ENCODE results near the gene AKTIP.

The AKTIP gene

GRCh38 chr16:53492503-53492902 lies 10.5 kb downstream of the AKTIP start:
- no peak overlapping the region for H3K27ac ChIP-seq
- TF ChIP-seq ZFX (IDR thresholded peaks at IDR 0.05; ENCODE audit: borderline replicate concordance) (no peak), CTCF (IDR thresholded peaks at IDR 0.05) (no peak)

GRCh38 chr16:53489755-53490154 lies 13.3 kb downstream of the AKTIP start:
- H3K27ac ChIP-seq = 0 out of 2 replicates have a peak overlapping the region, but pooled peaks have one; percentile 9
- TF ChIP-seq ZFX (IDR thresholded peaks at IDR 0.05; ENCODE audit: borderline replicate concordance) (no peak), CTCF (IDR thresholded peaks at IDR 0.05) (no peak)

GRCh38 chr16:53486230-53486629 lies 16.8 kb downstream of the AKTIP start:
- H3K27ac ChIP-seq = no peak overlapping the region
- TF ChIP-seq ZFX (IDR thresholded peaks at IDR 0.05; ENCODE audit: borderline replicate concordance) (no peak), CTCF (IDR thresholded peaks at IDR 0.05) (no peak)

GRCh38 chr16:53484542-53484941 lies 18.5 kb downstream of the AKTIP start:
- no peak overlapping the region for H3K27ac ChIP-seq
- TF ChIP-seq ZFX (IDR thresholded peaks at IDR 0.05; ENCODE audit: borderline replicate concordance) = no peak
- no peak for TF ChIP-seq CTCF (IDR thresholded peaks at IDR 0.05)

GRCh38 chr16:53482123-53482522 lies 20.9 kb downstream of the AKTIP start:
- no peak overlapping the region for H3K27ac ChIP-seq
- no peak for TF ChIP-seq CTCF (IDR thresholded peaks at IDR 0.05)
- no peak for TF ChIP-seq ZFX (IDR thresholded peaks at IDR 0.05; ENCODE audit: borderline replicate concordance)

GRCh38 chr16:53480394-53480793 lies 22.6 kb downstream of the AKTIP start:
- no peak overlapping the region for H3K27ac ChIP-seq
- TF ChIP-seq ZFX (IDR thresholded peaks at IDR 0.05; ENCODE audit: borderline replicate concordance) = no peak
- TF ChIP-seq CTCF (IDR thresholded peaks at IDR 0.05) = no peak

- TF ChIP-seq CTCF (IDR thresholded peaks at IDR 0.05) (no peak), ZFX (IDR thresholded peaks at IDR 0.05; ENCODE audit: borderline replicate concordance) (no peak)
- H3K27ac ChIP-seq = no peak overlapping the region
Measured at GRCh38 chr16:53478965-53479364, 24.0 kb downstream of the AKTIP start.
